COLO829 (cell line): ENCODE data around the gene IGSF3.
"Not testable (repeated sequence)": the region's sequence is repeated elsewhere in the genome, so short reads cannot be mapped to it uniquely, and the experiment has no call there.

Source experiments
- DNase-seq: peaks from one replicate; pipeline ENCODE4 v3.0.0; 2012; ENCODE audit warnings: low spot score

IGSF3 gene

DNA sequence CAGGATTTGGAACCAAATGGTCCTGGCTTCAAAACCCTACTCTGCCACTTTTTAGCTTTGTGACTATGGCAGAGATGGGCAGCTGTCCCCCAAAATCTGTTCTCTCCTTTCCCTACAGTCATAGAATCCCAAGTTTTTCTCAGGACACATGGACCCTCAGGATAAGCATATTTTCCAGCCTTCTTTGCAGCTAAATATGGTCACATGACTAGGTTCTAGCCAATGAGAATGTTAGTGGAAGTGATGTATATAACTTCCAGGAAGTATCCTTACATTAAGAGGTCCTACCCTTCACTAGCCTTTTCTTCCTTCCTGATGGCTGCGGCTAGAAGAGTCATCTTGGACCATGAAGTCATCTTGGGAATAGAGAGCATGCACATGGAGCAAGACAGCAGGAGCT, 5.9 kb downstream of the IGSF3 start:
- no peak for DNase-seq

DNA sequence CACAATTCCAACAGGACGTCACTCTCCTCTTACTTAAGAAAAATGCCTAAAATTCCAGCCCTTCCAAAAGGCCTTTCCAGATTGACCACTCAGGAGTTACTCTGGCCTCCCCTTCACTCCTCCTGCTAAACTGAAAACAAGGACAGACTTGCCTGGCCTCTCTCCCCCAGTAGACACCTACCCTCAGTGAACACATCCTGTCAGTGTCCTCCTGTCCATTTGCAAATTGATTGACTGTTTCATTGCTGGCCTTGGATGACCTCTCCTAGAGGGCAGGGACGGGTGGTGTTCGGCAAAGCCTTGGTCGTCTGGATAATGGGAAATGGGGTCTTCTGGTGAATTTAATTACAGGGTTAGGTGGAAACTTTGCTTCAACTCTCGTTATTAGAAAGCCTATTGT, 8.9 kb downstream of the IGSF3 start:
- DNase-seq, result not testable (repeated sequence)

DNA sequence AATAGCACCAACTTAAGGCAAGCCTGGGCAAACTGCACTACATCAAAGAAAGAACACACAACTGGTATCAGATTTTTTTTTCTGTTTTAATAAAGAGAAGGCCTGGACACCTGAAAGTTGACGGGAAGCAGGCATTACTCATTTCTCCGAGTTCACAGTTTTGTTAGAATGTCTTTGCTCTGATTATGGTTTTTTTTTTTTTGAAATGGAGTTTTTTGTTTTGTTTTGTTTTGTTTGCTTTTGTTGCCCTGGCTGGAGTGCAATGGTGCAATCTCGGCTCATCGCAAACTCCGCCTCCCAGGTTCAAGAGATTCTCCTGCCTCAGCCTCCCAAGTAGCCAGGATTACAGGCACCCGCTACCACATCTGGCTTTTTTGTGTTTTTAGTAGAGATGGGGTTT, 9.7 kb downstream of the IGSF3 start:
- DNase-seq, result not testable (repeated sequence)

DNA sequence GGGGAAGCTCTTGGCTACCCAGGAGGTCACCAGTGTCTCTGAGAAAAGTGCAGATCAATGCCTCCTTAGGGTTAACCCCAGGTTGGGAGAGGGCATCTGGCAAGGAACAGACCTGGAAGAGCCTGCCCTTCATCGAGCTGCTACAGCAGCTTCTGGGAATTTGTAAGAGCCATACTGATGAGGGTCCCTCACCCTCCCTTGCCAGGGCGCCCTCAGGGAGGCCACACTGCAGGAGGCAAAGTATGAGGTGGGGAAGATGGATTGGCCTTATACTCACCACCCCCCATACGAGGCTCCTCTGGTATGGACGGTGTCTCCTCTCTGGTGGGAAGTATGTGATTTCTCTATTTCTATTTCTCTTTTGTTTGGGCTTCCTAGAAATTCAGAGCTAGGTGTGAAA, 13.2 kb downstream of the IGSF3 start:
- no peak for DNase-seq

DNA sequence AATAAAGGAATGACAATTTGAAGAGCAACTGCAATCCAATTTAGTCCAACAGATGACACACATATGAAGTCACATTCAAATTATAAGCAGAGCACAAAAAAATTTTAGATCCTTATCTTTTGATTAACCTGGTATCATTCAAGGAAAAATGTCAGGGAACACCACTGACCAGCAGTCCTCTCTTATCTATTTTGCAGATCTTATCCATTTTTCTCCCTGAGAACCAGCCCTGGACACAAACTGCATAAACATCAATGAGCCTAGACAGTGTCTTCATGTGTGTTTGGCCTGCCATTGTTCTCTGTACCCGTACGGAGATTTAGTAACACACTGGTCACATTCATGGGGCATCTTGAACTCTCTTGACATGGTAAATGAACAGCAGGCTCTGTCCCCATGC, 14.9 kb downstream of the IGSF3 start:
- DNase-seq, result not testable (repeated sequence)

DNA sequence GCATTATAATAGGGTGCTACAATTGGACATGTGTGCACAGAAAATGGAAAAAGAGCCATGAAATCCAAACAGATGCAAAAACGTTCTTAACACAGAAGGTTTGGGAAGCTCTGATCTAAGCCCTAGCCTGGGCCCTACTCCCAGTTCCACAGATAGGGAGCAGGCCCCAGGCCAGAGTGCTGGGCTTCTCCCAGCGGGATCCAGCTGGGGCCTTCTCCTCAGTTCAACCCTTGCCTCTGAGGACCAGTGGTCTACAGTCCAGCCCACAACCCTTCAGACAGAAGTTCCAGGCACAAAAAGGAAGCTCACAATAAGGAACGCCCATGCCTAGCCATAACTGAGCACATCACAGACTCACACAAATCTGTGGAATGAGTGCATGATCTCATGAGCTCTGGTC, 16.8 kb downstream of the IGSF3 start:
- not testable (repeated sequence) for DNase-seq

DNA sequence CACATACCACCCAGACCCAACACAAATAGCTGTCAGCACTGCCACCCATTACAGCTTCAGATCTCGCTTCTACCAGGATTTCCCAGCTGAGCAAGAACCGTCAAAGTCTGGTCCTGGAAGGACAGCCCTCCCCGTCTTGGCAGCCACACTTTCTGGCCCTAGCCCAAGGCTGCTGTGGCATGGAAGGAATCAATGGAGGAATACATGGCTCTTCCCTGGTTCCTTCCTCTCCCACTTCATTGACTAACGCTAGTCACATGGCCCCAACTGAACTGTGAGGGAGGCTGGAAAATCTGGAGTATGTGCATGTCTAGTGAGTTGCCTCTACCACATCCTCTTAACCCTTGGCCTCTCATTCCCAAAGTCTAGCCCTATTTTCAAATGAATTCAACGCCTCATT, 18.5 kb downstream of the IGSF3 start:
- not testable (repeated sequence) for DNase-seq

DNA sequence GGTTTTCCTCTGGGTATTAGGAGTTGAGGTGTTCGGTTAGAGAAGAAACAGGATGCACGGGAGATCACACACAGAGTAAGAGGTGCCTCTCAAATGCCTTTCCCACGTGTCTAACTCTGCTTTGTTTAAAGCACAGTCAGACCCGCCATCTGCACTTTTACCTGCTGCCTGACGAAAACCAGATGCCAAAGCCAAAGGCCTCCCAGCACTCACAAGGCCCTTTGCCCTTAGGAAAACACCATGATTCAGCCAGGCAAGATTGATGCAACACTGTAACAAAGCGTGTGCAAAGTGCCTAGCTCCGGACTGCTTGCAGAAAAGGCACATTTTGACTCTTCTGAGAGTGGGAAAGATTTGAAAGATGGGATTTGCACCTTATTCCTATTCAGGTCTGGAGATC, 19.2 kb downstream of the IGSF3 start:
- not testable (repeated sequence) for DNase-seq

DNA sequence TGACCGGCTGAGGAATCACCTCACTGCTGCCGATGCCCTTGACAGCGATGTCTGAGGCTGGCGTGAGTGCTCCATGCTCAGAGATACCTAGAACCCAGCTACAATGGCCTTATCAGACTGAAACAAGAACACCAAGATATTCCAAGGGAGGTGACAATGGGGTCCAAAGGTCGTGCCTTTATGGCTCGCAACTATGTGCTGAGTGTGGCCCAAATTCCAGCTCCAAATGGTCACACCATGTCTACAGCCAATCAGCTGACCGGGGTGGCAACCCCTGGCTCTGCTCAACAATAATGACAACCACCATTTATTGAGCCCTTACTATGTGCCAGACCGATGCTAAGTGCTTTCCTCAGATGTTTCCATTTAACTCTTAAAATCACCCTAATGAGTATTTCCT, 20.3 kb downstream of the IGSF3 start:
- not testable (repeated sequence) for DNase-seq

DNA sequence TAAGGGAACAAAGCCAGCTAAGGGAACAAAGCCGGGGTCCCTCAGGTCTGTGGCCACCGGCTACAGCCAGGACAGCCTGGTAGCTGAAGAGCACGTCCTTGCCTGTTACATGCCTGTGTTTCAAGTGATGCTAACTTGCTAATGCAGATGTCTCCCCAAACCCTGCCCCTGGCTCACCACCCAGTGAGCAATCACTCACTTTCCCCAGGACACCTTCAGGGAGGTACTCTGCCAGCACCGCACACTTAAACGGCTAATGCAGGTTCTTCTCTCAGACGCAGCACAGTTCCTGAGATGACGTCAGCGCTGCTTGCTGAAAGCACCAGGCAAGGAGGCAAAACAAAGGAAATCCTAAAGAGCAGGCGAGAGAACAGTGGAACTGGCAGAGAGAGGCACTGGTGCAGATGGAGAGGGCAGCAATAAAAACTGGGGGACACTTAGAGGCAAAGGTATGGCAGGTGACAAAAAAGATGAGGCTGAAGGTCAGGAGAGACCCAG, 20.8 kb downstream of the IGSF3 start:
- not testable (repeated sequence) for DNase-seq

DNA sequence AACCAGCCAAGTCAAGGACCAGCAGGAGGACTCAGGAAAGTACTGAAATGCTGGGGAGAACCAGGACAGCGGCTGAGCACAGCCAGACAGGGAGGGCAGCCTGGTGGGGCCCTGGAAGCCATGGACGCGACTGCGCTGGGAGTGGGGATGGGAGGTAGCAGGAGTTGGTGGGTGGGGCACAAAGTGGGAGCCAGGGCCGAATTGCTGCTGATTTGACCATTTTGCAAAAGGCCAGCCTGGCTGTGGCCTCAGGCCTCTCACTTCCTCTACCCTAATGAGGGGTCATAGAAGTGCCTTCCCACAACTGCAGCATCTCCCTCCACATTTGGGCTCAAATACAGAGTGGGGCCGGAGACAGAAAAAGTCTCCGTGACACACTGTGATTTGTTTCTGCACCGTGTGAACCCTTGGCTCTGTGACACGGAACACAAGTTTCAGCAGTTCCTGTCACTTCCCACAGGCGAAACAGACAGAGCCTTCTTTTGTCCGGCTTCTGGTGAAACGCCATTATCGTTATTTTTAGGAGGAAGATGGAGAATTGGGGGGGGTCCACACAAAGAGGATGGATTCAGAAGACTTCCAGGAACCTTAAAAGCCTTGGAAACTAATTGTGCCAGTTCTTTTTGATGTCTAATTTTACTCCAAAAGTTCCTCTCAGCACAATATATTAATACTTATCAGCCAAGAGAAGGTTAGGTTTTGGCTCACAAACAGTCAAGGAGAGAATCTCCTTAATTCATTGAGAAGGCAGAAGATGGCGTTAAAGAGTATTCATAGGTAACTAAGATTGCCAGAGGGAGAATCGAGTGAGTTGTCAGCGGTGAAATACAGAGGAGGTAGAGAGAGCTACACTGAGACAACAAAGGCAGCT, 21.5 kb downstream of the IGSF3 start:
- not testable (repeated sequence) for DNase-seq

DNA sequence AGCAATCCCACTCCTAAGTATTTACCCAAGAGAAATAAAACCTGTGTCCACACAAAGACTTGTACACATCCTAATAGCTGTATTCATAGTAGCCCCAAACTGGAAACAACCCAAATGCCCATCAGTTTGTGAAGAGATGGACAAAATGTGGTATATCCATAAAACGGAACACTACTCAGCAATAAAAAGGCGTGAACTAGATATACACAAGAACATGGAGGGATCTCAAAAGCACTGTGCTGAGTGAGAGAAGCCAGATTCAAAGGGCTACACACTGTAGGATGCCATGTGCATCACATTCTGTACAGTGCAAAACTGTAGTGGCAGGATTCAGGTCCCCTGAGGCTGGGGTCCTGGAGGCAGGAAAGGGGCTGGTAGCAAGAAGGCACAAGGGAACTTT, 22.5 kb downstream of the IGSF3 start:
- not testable (repeated sequence) for DNase-seq

DNA sequence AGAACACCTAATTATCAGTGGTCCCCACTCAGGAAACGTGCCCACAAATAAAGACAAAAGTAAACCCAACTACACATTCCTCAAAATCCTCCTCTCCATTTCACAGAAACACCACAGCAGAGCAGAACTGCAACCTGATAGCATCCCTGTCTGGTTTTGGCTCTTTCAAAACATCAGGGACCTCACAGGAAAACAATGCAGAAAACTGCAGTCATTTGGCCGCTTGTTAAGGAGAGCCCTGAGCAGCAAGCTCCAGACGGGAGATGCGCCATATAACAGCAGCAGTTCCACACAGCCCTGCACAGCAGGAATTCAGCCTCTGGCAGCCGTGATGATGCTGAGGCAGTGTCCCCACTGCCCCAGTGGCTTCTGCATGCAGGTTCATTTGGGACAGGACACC, 23.4 kb downstream of the IGSF3 start:
- not testable (repeated sequence) for DNase-seq

DNA sequence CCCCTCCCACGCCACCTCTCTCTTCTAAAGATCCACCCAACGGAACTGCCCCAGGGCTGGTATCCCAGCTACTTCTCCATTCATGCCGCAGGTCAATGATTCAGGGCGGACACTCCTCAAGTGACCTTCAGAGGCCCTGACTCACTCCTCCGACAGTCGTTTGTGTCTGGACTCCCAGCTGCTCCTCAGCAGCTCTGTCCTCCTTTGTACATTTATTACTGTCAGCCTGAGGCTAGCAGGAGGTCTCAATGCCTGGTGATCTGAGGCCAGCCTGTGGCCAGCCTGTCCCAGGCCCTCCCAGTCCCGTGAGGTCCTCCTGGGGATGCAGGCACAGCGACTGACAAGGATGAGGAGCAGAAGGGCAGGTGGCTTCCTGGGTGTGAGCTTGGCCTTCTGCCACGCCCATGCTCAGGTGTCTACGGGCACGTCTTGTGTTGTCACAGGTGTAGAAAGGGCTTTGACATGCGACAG, 24.2 kb downstream of the IGSF3 start:
- DNase-seq, result peak; percentile 52

DNA sequence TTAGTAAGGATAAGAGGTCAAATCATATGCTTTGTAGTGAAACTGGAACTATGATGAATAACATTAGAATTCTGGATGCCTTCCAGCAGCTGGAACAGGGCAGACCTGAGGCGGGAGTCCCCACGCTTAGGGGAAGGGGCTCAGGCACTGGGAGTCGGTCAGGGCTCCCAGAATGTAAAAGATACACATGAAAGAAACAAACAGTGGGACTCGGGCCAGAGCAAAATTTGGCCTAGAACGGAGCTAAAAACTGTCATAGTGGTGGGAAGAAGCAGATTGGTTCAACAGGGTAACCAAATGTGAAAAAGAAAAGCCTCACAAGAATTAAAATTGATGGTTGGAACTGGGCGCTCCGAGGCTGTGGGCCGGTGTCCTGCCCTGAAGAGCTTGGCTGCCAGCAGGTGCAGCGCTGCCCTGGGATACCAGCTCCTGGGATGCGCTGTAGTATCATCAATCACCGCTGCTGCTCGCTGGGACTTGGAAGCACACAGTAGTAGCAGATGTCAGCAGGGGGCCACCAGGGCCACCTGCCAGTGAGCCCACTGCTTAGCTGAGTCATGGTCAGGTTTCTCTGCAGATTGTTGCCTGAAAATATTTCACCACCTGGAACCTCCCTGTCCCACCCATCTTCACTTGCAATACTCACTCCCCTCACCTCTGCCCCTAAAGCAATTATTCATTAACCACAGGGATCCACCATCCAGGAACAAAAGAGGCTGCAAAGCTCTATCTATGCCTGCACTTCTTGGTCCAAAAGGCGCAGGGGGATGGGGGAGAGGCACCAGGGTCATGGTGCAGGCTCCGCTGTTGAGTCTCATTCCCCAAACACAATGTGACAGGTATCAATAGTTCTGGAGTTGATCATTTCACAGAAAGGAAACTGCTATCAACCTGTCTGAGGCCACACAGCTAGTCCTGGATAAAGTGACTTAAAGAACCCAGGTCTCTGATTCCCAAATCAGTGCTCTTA, 24.9 kb downstream of the IGSF3 start:
- not testable (repeated sequence) for DNase-seq

DNA sequence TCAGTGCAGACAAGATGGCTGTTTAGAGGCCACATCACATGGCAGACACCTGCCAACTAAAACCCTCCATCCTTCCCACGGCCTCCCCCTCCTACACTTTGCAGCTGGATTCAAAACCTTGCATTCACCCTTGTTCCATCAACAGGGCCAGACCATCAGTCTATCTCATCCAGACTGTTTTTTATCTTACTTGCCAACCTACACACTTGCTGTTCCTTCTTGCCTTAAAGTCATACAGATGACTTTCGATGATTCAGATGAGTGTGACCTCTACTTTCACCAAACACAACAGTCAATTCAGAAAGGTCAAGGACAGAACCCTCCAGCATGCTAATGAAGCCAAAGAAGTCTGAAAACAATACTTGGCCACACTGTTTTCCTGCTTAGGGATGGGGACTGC, 29.9 kb downstream of the IGSF3 start:
- DNase-seq, result peak; percentile 4

DNA sequence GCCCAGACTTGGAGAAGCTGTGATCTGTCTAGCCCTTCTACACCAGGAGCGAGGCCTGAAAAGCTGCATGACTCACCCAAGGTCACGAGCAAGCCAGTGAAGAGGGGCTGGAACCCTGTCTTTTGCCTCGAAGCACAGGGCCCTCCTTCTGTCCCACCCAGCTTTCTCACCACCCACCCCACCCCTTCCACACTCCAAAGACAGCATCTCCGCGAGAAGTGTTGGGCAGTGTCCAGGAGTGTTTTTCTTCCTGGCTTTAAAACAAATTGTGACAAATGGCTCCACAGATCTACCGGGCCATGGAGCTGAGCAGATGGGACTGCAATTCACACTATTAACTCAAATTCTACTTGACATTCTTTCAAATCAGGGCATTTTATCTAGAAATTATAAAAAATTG, 30.9 kb downstream of the IGSF3 start:
- DNase-seq, result not testable (repeated sequence)

DNA sequence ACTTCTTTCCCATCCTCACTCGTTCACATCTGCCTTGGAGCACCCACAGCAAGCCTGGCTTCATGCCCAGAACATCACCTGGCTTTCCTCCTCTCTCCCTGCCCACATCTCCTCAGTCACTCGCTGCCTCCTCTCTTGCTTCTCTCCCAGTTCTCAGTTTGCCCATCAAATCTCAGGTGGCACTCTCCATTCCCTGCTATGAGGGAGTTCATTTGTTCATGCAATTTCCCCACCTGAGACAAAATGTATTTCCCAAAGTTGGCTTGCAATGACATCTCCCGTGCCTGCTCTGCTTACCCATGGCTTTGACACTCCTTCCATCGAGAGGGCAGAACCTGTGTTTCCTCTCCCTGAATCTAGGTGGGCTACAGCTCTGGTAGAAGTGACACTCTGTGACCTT, 33.1 kb downstream of the IGSF3 start:
- DNase-seq, result not testable (repeated sequence)

DNA sequence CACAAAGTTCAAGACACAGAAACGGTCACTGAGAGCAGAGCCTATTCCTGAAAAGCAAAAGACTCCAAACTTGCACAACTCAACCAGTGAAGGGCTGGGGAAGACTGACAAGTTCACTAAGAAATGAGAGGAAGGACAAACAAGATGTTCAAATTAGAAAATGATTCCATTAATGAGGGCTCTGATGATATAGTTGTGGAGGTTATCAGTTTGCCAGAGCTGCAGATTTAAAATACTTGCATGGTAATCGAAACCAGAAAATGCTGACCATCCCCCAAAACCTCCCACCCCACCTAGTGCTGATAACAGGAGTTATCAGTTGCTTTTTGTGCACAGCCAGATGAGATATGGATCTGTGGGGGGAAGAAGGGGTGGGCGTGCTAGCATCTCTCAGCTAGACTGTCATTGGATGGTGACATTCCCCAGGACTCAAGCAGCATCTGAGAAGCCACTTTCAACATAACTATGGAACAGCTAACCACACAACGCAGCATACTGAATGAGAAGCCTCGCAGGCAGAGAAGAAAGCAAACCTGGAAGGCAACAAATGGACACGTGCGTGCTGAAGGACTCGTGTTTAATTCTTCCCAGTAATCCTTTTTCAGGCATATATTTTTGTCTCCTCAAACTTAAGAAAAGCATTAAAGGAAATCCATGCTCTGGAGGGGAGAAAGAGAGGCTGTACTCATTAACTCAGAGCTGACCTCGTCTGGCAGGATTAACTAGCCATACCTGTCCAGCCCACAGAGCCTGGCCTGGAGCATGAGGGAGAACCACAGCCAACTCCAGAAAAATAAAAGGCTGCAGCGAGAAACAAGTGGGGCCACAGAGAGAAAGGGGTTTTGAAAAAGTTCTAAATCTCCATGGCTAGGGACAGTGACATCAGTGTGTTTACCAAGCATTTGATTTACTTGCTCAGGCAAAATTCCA, 35.3 kb downstream of the IGSF3 start:
- not testable (repeated sequence) for DNase-seq

DNA sequence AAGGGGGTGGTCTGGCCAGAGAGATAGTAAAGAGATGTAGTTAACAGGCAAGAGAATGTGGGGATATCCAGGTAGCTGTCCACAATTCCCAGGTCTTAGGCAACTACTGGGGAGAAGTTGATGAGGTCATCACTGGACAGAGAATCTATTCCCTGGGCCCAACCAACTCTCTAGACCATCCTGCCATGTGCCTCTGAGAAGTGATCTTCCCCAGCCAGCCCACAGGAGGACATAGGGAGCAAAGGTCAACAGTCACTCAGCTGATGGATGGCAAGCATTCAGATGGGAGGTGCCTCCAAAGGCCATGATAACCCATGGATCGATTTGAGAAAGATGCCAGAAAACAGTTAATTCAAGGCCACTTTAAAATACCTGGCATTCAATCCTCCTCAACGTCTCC, 36.0 kb downstream of the IGSF3 start:
- not testable (repeated sequence) for DNase-seq

DNA sequence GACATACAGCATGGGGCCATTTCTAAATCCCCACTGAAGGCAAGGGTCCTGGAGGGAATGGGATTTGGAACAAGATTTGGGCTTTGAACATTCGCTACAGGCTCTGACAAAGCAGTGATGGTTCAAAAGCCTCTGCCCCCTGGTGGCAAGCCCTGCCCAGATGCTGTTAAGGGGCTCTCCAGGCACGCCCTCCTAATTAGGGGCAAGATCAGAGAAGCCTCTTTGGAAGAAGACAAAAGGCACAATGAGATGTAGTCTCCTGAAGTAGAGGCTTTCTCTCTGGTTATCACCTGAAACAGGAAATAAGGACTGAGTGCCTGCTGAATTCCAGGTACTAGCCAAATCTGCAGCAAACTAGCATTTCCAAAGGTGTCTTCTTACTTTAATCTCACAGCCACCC, 37.5 kb downstream of the IGSF3 start:
- DNase-seq, result not testable (repeated sequence)
